Measurements from ENCODE around the gene PLEKHJ1. TPM values are rescaled to one million over a fixed set of nuclear protein-coding genes. Genes with fewer than 3 reads are reported as not detected.

Gene PLEKHJ1
- total and polyA plus RNA-seq, 2 of the 8 experiments (the other 6 are each of a cell fraction or from before 2014, with no cell fraction given): 135 to 187 TPM

- no peak for FAIRE-seq
- Histone ChIP-seq H3K18ac (ENCODE audit: extremely low read depth, low read length) (no peak overlapping the region), H2AK5ac (ENCODE audit: low read depth, low read length) (no peak overlapping the region), H3K4me2 (ENCODE audit: insufficient read depth in 1 of 2, low read depth in 2 of 2, low read length in 2 of 2) (no peak overlapping the region), H2BK15ac (ENCODE audit: low read length) (no peak overlapping the region), H3K27ac (ENCODE audit: low read depth, low read length) (no peak overlapping the region), H3K4ac (replicated peaks; ENCODE audit: insufficient read length, low read depth, low read length) (no peak overlapping the region), H3K27me3 (replicated peaks in 1 of 4; ENCODE audit: control insufficient read depth in 3 of 4, extremely low read depth in 1 of 4, insufficient read depth in 3 of 4, low read length in 3 of 4) (no peaks in the 10 kb centered on the region), H4K20me1 (replicated peaks in 1 of 2; ENCODE audit: control insufficient read depth in 1 of 2, insufficient read depth in 2 of 2, low read length in 2 of 2) (peaks cover 4 to 27% of the 10 kb centered on the region in 2 experiments), H4K91ac (replicated peaks; ENCODE audit: insufficient read length, low read length) (no peak overlapping the region), H3K79me1 (ENCODE audit: low read depth, low read length) (peaks cover 13% of the 10 kb centered on the region), H3K9ac (replicated peaks in 1 of 4; ENCODE audit: extremely low read depth in 1 of 4, low read depth in 3 of 4, low read length in 3 of 4) (no peak overlapping the region), H2BK5ac (ENCODE audit: low read depth, low read length) (no peak overlapping the region), H3K14ac (ENCODE audit: insufficient read length) (no peak overlapping the region), H3K9me3 (ENCODE audit: insufficient read depth in 2 of 2, low read depth in 1 of 2, low read length in 1 of 2) (no peaks in the 10 kb centered on the region), H3K79me2 (ENCODE audit: control insufficient read depth in 1 of 2, insufficient read depth in 2 of 2, low read length in 2 of 2) (peaks cover 0 to 5% of the 10 kb centered on the region in 2 experiments; a peak in 1 of 4 replicates), H2AFZ (ENCODE audit: low read length) (no peak overlapping the region), H3K36me3 (ENCODE audit: control insufficient read depth in 2 of 4, insufficient read depth in 4 of 4, low read length in 3 of 4) (peaks cover 6 to 32% (median 16%) of the 10 kb centered on the region in 4 experiments; a peak in 7 of 8 replicates), H3K23me2 (ENCODE audit: low read depth, low read length) (no peaks in the 10 kb centered on the region), H3K4me3 (ENCODE audit: extremely low read depth in 1 of 4, insufficient read depth in 2 of 4, low read depth in 3 of 4, low read length in 4 of 4) (no peak overlapping the region), H2BK120ac (replicated peaks; ENCODE audit: low read depth, low read length) (no peak overlapping the region), H2BK20ac (ENCODE audit: low read length) (no peak overlapping the region), H3K56ac (replicated peaks; ENCODE audit: insufficient read length, low read depth, low read length) (no peak overlapping the region), H4K8ac (ENCODE audit: extremely low read depth, insufficient read depth, low read length) (no peak overlapping the region), H2BK12ac (ENCODE audit: low read depth, low read length) (no peak overlapping the region), H3K4me1 (replicated peaks in 1 of 4; ENCODE audit: control insufficient read depth in 3 of 4, insufficient read depth in 4 of 4, low read length in 3 of 4) (no peaks in the 10 kb centered on the region), H3K23ac (ENCODE audit: insufficient read length) (no peak overlapping the region), H4K5ac (ENCODE audit: insufficient read length, low read depth, low read length) (no peak overlapping the region)
- no peak for DNase-seq (ENCODE audit: low read depth in 1 of 2, low spot score in 2 of 2)
- 92% methylated on average over 27 of the region's 32 CpGs; no CpG with 5 or more reads in 1 of the 2 experiments for WGBS, 2 experiments (ENCODE audit: extremely low coverage in 1 of 2, insufficient coverage in 1 of 2, insufficient read length in 1 of 2, insufficient replicate concordance in 2 of 2, low coverage in 1 of 2, low lambda C conversion rate in 2 of 2, missing lambda C conversion rate in 1 of 2)
- CTCF ChIA-PET (ENCODE audit: partially characterized antibody): interaction anchor here (0.7 to 1.4 kb wide), 5 partner anchors 11 to 455 kb away, joined by 3 read pairs; no protein-coding TSS in a partner anchor
- POLR2A ChIA-PET (ENCODE audit: partially characterized antibody): interaction anchor here (1.6 kb wide), 1 partner anchor 18 kb away, joined by 3 read pairs; no protein-coding TSS in a partner anchor
- TF ChIP-seq RXRA (IDR thresholded peaks at IDR 0.05; ENCODE audit: insufficient read depth, low read depth, low read length) (no peak), KDM1A (IDR thresholded peaks at IDR 0.05; ENCODE audit: borderline replicate concordance, low read length) (no peak), BCL11A (IDR thresholded peaks at IDR 0.05; ENCODE audit: low read depth in 2 of 2, low read length in 2 of 2) (no peak), JUN (IDR thresholded peaks at IDR 0.05; ENCODE audit: low read depth, low read length) (no peak)
These were observed 44.4 kb downstream of the PLEKHJ1 start for GRCh38 chr19:2191456-2192310.
